NCI-H345 (cell line): ENCODE measurements around the gene ENOX1.

ENCODE experiments used
- DNase-seq: peaks from one replicate; lab custom pipeline; 2025; lab: John Stamatoyannopoulos, UW

Gene ENOX1

GRCh38 chr13:43669964-43670363 is 116.8 kb downstream of the ENOX1 start:
- no peak for DNase-seq

GRCh38 chr13:43669101-43669500 is 117.7 kb downstream of the ENOX1 start:
- no peak for DNase-seq

- no peak for DNase-seq
Observed at GRCh38 chr13:43666403-43666802, 120.4 kb downstream of the ENOX1 start.

DNA sequence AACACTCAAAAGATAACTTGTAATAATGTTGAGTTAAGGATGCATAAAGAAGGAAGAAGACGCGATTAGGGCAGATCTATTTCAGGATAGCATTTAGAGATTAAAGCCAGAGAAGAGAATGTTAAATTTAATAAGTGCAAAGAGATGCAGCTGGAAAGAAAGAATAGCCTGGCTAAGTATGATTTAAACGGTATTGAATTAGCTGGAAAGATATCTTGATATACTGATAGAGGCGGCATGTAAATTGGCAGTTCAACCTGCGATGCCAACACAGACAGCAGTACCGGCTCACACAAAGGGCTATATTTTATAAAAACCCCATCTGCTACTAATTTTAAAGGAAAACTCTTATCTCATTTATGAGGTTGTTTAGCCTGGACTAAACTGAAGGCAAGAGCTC is 121.4 kb downstream of the ENOX1 start:
- no peak for DNase-seq

DNA sequence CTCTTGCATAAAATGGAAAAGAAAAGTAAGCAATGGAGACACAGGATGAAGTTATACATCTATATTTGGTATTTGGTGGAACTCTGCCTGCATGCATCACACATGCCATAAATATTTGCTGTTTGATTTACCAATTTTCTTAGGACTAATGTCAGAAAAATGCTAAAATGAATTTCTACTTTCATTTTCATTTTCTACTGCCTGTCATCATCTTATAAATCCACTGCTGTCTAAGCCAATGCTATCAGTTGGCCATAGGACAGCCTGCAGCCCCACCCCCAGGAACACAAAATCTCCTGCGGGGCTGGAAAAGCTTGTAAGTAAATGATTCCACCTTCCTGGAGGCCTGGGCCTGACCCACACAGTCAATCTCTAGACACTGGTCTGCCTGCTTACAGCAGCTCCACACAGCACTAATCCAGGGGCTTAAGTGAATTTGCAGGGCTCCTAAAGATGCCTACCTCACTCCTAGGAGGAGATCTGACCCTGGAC is 122.0 kb downstream of the ENOX1 start:
- DNase-seq: no peak

DNA sequence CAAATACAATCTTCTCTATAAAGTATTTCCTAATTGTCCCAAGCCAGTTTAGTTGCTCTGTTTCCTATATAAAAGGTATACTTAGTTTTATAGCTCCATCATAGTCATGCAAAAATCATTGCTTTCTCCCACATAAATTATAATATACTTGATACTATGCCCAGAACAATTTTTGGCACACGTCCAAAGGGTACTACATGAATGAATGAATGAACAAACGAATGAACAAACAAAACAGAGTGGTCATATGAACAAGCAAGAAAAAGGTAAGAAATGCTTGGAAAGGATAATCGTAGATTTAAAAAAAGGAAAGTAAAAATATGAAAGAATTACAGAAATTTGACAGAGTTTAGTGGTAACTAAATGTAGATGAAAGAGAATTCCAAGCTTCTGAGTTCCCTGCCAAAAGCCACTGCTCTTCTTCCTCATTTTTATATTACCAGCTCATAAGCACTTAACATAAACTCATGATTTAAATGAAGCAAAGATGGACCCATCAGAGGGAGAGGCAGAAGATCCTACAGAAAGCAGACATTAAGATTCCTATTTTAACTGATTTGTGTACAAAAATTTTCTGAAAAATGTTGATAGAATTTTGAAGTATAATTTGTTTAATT is 123.2 kb downstream of the ENOX1 start:
- no peak for DNase-seq

GRCh38 chr13:43662976-43663375 is 123.8 kb downstream of the ENOX1 start:
- DNase-seq: no peak

GRCh38 chr13:43661161-43661830 is 125.5 kb downstream of the ENOX1 start:
- no peak for DNase-seq

- DNase-seq: no peak
Observed at GRCh38 chr13:43657485-43657884, 129.3 kb downstream of the ENOX1 start.

DNA sequence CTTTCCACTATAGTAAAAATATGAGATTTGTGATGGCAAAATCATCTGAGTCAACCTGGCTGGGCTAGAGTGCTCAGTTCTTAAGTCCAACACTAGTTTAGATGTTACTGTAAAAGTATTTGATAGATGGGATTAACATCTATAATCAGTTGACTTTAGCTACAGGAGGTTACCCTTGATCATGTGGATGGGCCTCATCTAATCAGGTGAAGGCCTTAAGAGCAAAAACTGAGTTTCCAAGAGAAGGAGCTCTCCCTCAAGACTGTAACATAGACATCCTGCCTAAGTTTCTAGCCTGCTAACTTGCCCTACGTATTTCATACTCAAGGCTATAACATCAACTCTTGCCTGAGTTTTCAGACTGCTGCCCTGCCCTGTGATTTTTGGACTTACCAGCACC is 132.8 kb downstream of the ENOX1 start:
- DNase-seq: no peak

GRCh38 chr13:43653395-43653794 is 133.4 kb downstream of the ENOX1 start:
- DNase-seq: no peak

- DNase-seq: no peak
Observed at GRCh38 chr13:43652760-43653159, 134.0 kb downstream of the ENOX1 start.

DNA sequence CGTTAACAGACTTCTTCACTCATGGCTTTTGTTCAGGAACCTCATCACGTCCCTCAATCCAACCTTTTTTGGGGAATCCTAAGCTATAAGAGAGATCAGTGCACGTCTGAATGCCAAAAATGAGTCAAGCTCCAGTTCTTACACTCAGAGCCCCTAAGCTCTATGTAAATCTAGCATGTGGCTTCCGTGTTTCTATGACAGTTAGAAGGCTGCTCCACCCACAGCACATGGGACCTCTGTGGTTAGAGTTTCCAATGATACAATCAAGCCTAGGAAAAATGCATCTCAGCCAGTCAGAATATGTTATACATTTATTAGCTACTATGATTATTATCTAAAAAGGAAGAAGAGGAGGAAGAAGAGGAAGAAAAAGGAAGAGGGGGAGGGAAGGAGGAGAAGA is 135.9 kb downstream of the ENOX1 start:
- DNase-seq: no peak

- DNase-seq: no peak
Observed at GRCh38 chr13:43648733-43649132, 138.0 kb downstream of the ENOX1 start.

- DNase-seq: no peak
Observed at GRCh38 chr13:43647471-43647870, 139.3 kb downstream of the ENOX1 start.

DNA sequence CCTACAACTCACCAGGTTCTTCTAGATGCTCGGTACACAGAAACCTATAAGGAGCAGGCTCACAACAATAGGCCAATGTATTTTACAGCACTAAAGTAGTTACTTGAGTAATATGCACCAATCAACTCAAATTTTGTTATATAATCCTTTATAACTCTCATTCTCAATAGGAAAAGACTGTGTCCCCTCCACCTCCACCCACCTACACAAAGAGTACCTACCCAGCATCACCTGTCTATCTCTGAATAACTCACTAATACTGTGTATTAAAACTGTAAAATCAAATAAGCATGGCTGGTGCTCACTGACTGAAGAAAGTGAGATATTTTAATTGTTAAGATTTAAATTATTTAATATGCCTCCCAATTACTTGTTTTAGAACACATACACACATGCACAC is 146.3 kb downstream of the ENOX1 start:
- DNase-seq: no peak

DNA sequence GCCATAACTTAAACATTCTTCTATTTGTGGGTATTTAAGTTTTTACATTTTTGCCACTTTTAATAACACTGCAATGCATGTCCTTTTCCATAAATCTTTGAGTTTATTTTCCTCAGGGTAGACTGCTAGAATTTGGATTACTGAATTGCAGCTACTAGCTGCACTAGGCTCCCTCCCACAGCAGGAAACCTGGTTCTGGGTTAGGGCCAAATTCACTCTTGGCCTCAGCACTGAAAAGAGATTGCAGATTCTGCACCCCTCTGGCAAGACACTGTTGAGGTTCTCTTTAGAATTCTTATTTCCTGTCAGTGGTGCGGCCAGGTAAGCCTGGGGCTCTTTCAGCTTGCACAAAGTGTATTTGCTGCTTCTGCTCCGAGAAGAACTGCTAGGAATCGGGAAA is 155.7 kb downstream of the ENOX1 start:
- no peak for DNase-seq

GRCh38 chr13:43629691-43630480 is 156.9 kb downstream of the ENOX1 start:
- no peak for DNase-seq

GRCh38 chr13:43626994-43627393 is 159.8 kb downstream of the ENOX1 start:
- DNase-seq: no peak

GRCh38 chr13:43614063-43614462 is 172.7 kb downstream of the ENOX1 start:
- no peak for DNase-seq

DNA sequence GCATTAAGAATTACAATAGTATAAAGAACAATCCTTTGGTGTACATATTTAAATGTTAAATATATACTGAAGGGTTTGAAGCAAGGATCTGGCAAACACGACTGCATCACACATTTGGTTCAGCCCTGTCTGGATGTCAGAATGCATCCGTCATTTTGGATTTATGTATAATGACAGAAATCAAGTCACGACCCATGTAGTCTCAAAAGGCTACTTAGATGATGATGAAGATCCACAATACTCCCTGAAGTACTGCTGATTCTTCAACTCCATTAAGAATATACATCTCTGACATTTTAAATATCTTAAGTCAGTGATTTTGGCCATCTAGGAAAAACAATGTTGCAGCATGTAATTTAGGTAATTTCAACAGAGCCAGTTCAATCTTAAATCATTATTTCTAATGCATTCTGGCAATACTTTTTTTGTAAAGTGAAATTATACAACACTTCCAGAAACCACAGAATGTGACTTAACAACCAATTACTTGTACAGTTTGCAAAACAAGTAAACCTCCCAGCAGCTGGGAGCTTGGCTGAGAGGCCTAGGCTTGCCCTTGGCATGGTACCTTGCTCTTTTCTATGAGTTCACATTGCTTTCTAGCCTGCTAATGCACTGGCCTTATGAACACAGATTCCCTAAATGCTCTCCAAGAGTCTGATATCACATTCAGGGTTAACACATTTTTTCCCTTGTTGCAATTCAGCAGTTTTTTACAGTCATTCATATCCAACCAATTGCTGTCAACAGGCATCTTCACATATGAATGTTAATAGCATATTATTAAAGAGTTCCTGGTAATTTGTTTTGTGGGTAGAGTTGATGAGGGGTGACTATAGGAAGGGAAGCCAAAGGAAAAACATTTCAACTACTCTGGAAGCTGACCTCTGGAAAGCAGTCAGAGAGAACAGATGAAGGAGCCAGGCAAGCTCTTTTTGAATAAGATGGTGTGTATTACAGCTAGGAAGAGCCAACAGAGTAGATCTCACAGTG is 175.2 kb downstream of the ENOX1 start:
- DNase-seq: no peak
